Mesenteric fat pad (tissue), 1 donor: Measurements from ENCODE around the gene ZDHHC8. TPM values are rescaled to one million over a fixed set of nuclear protein-coding genes. Genes with fewer than 3 reads are reported as not detected.

Experiments used
- DNase-seq: peaks from one replicate; pipeline ENCODE4 v3.0.0-alpha.2; 2020; ENCODE audit warnings: low spot score
- total RNA-seq: library from RNA; stranded (reverse); fragmentation: NEBNext Ultra II Directional; extraction: Animal tissue kit (Norgen Biotek cat#: 25700); gene quantifications from one replicate; pipeline ENCODE4 v1.2.1, GENCODE V29; 2021
- donor health status: DM: yes; HTN: yes; CAD: no.

ZDHHC8 gene
- total RNA-seq, 1 donor from 2014 or later = 77.8 TPM

DNA sequence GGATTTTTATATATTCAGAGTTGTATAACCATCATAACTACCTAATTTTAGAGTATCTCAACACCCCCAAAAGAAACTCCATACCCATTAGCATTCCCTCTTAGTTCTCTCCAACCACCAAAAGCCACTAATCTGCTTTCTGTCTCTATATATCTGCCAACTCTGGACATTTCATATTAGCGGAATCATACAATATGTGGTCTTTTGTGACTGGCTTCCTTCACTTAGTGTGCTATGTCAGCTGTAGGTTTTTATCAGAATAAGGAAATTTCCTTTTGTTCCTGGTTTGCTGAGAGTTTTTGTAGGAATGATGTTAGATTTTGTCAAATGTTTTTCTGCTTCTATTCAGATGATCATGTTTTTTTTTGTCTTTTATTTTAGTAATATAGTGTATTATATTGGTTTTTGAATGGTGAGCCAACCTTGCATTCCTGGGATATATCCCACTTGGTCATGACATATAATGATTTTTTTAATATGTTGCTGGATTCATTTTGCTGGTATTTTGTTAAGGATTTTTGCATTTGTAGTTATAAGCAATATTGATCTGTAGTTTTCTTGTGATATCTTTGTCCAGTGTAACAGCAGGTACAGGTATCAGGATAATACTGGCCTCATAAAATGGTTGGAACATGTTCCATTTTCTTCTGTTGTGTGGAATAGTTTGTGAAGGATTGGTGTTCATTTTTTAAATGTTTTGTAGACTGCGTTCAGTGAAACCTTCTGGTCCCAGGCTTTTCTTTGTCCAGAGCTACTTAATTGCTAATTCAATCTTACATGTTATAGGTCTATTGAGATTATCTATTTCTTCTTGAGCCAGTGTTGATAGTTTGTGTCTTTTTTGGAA lies 34.8 kb upstream of the ZDHHC8 start:
- no peak for DNase-seq

GRCh38 chr22:20099099-20099711 lies 32.4 kb upstream of the ZDHHC8 start:
- DNase-seq = no peak

GRCh38 chr22:20101638-20102037 lies 30.0 kb upstream of the ZDHHC8 start:
- no peak for DNase-seq

GRCh38 chr22:20102203-20102780 lies 29.3 kb upstream of the ZDHHC8 start:
- DNase-seq = no peak

DNA sequence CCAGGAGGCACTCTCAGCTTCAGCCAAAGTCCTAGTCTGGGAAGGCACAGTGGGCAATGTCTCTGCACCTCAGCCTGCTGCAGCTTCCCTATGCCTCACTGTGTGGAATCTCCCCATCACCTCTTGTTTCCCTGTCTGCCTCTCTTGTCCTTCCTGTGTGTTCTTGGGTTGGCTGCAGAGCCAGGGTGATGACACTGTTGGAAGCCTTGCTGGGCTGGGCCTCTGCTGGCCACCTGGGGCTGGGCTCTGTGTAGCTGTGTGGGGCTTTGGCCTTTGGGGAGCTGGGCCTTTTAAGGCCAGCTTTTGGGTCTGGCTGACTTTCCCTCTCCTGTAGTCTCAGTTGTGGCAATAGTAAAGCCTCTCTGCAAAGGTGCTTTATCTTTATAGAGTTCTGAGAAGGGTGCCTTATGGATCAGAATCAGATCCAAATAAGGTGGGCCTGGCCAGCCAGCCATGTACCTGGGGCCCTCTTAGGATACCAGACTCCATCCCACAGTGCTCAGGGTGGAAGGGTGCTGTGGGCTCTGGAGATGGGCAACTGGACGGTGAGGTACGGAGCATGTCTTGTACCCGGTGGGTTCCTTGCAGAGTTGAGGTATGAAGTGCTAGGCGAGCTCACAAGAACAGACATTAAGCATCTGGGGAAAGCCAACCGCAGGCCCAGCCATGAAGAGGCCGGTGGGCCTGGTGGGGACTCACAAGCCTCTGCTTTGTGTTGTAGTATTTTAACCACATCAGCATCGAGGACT lies 26.0 kb upstream of the ZDHHC8 start:
- DNase-seq = no peak

GRCh38 chr22:20106205-20106848 lies 25.3 kb upstream of the ZDHHC8 start:
- no peak for DNase-seq

DNA sequence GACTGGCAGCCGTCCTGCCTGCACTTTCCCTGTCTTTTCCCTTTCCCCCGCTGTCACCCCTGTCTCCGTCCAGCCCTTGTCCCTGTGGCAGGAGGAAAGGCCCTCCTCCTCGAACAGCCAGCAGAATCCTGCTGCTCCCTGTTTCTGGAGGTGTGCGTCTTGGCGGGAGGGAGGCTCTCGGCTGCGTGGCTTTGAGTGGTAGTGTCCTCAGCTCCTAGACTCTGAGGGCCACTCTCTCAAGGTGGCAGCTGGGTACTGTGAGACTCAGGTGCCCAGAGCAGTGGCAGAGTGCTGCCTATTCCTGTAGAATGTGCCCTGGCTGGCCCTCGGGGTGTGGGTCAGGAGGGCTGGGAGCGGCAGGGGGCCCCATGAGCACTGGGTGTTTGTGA lies 24.8 kb upstream of the ZDHHC8 start:
- DNase-seq = no peak

GRCh38 chr22:20107471-20107901 lies 24.1 kb upstream of the ZDHHC8 start:
- DNase-seq = no peak

GRCh38 chr22:20107951-20108756 lies 23.4 kb upstream of the ZDHHC8 start:
- DNase-seq = no peak

GRCh38 chr22:20108757-20109230 lies 22.8 kb upstream of the ZDHHC8 start:
- DNase-seq = no peak

- DNase-seq = no peak
Measured at GRCh38 chr22:20109411-20110358, 21.9 kb upstream of the ZDHHC8 start.

- DNase-seq = no peak
Measured at GRCh38 chr22:20110359-20110985, 21.1 kb upstream of the ZDHHC8 start.

DNA sequence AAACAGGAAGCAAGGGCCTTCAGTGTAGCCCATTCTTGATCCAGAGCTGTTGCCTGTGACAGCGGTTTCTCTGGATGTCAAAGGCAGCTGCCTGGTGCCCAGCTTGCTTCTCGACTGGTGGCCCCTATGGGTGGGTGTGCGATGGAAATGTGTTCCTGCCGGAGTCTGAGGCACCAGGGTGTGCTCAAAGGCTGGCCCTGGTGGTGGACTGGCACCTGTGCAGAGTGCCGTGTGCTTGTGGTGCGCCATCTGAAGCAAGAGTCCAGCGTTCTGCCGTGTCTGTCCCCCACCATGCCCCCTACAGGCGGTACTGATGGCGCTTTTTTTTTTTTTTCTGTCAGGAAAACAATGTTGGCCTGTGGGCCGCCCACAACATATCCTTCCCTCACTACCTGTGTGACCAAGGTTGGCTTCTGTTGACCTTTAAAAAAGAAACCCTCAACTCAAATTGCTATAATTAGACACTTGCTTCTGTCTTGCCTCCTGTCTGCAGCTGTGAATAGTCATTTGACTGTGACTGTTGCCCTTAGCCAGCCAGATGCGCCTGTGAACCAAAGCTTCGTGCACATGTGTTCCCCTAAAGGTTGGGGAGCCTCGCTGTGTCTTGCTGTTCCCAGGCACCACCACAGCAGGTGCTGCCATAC lies 20.4 kb upstream of the ZDHHC8 start:
- no peak for DNase-seq

GRCh38 chr22:20111689-20112622 lies 19.6 kb upstream of the ZDHHC8 start:
- no peak for DNase-seq

DNA sequence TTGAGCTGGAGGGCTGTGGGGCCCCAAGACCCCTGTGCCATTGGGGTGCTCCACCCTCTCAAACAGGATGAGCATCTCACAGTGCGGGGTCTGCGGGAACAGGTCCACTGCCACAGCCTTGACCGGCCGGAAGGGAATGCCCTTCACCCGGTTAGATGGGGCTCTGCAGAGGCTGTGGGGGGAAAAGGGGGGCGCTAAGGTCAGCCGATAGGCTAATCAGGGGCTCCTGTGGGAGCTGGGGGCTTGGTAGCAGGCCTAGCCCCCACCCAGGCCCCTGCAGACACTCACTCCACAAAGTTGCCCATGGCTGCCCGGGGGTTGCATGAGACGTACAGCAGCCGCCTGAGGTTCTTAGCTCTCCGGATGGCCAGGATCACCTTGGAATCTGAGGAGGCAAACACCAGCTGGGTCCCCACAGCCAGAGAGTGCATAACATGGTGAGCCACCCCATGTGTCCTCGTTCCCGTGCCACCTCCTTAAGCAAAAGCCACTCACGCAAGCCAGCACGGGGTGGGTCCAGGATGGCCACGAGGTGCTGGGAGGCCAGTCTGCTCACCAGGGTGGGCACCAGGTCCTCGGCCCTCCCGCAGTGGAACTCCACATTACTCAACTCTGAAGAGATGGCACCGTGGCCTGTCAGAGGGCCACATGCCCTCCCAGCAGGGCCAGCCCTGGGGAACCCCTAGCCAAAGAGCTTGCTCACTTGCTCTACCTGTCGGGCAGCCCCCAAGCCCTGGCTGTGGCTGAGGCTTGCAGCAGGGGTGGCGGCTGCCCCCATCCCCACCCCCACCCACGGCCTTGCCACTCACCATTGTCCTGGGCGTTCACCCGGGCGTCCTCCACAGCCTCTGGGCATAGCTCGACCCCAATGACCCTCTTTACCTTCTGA lies 18.7 kb upstream of the ZDHHC8 start:
- no peak for DNase-seq
